GM18907 (cell line): ENCODE data around the gene VTI1A.
A peak's percentile ranks its signal among the peaks of the same experiment; 100 is the strongest.
"Not testable (repeated sequence)": the region's sequence is repeated elsewhere in the genome, so short reads cannot be mapped to it uniquely, and the experiment has no call there.

ENCODE experiments used
- ATAC-seq: cut with Tn5 transposase; IDR thresholded peaks from one replicate; pipeline ENCODE4 v1.9.1; 2021; ENCODE audit warnings: mild to moderate bottlenecking, moderate library complexity; ENCODE audit not compliant: unreplicated experiment

Gene VTI1A

DNA sequence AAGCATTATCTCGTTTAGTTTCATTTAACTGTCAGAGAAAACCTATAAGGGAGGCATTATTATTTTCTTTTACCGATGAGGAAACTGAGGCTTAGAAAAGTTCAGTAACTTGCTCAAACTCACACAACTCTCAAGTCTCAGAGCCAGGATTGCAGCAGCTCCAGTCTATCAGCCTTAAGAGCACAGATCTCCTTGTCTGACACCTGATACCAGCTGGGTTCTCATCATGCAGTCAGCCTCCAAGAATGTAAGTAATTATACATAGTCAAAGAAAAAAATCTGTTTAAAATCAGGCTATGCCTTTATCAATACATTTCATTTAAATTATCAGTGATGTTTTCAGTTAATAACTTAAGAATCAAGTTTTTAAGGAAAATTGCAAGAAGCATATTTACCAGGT lies 266.4 kb downstream of the VTI1A start:
- ATAC-seq: no peak

DNA sequence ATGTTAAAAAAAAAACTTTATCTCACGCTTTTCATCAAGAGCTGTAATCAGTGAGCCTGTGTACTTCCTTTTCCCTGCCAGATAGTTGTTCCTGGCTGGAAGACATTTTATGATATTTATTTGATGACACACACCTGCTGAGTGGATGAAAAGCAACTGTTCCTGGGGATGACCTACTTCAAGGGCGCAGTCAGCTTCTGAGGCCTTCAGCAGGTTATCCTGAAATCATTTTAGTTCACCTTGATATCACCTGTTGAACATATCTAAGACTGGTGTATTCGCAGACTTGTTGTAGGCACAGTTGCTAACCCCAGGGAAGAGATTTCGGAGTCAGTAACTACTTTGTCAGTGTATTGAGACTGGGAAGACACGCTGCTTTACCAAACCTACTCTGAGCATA lies 268.6 kb downstream of the VTI1A start:
- ATAC-seq: no peak

DNA sequence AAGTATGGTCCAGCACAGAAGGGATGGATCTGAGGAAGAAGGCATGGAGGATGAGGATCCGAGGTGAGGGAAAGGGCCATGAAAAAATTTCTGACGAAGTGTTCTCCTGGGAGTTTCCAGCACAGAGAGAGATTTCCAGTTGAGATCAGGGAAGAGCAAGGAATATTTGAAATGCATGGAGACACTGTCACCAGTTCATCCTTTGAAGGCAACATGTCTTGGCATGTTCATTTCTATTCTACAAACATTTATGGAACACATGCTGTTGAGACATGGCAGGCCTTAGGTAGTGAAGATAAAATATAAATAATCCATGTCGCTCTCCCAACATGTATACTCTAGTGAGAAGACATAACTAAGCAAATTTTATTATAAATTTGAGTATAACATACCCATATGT lies 269.1 kb downstream of the VTI1A start:
- ATAC-seq: no peak

DNA sequence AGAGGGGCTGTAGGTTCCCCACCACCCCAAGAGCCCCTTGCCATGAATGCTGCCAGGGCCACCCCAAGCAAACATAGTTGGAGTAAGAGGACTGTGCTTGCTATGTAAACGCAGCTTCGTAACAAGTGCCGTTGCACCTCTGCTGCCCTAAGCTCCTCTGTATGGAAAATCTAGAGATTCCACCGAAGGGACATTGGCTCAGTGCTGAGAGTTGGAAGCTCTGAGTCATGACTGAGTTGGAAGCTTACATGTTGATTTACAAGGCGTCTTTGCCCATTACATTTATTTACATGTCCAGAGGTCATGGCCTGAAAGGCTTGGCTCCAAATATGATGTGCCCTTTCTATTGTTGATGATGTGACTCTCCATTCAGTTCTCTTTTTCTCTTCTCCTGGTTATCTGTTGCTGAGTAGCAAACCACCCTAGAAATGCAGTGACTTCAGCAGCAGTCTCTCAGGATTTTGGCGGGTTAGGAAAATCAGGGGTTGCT lies 270.0 kb downstream of the VTI1A start:
- ATAC-seq: no peak

DNA sequence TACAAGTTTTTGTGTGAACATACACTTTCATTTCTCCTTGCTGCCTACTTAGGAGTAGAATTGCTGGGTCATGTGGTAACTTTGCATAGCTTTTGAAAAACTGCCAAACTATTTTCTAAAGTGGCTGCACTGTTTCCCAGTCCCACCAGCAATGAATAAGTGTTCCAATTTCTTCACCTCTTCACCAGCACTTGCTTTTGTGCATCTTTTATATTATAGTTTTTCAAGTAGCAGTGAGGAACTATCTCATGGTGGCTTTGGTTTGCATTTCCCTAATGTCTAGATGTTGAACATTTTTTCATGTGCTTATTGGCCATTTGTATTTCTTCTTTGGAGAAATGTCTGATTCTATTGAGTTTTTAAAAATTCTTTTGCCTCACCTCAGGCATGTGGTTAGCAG lies 273.2 kb downstream of the VTI1A start:
- ATAC-seq: no peak

DNA sequence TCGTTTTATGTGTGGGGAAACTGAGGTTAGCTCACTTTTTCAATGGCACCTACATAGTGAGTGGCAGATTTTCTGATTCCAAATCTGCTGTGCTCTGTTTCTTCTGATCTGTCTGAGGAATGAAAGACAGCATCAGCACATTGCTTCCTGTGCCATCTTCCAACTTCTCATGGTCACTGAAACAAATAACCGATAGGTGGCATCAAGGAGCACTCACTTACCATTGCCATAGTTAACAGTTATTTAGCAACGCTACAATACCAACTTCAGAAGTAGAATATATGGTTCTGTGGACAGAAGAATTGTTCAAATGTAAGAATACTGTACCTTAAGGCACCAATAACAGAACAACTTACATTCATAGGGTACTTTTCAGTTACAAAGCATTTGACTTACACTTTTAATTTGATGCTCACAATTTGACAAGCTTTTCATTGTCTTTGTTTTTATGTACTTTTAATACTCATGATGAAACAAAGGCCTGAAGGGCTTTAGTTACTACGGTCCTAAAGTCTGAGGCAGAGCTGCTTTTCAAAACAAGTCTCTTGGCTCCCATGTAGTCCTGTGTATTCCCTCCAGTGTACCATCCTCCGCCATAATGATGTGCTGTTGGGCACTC lies 274.2 kb downstream of the VTI1A start:
- ATAC-seq: peak; percentile 84

DNA sequence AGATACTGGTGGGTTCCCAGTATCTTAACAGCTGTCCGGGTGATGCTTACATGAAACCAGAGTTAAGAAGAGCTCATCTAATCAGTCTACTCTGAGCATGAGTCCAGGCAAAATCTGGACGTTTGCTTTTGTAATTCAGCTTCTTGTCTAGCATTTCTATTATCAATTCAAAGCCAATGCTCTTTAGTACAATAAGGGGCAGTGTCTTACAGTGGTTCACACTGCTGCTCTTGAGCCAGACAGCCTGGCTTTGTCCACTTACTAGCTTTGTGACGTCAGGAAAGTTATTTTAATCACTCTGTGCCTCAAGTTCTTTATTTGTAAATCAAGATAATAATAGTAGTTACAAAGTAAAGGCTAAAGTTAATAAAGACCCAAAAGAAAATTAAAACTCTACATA lies 275.7 kb downstream of the VTI1A start:
- ATAC-seq: no peak

DNA sequence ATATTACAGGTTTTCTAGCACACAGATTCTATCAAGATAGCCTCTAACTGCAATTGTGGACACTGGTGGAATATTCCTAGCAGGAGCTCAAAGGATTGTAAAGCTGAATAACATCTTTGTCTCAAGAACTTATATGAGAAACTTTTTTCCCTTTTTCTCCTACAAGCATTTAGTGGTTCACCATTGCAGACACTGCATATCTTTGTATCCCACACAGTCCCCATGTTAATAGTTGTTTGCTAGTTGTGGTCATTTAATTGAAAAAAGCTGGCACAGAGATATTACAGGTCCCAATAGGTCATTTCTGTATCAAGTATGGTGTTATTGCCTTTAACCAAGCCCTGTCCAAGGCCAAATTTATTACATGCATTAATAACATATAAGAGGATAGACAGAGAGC lies 276.9 kb downstream of the VTI1A start:
- ATAC-seq: no peak

DNA sequence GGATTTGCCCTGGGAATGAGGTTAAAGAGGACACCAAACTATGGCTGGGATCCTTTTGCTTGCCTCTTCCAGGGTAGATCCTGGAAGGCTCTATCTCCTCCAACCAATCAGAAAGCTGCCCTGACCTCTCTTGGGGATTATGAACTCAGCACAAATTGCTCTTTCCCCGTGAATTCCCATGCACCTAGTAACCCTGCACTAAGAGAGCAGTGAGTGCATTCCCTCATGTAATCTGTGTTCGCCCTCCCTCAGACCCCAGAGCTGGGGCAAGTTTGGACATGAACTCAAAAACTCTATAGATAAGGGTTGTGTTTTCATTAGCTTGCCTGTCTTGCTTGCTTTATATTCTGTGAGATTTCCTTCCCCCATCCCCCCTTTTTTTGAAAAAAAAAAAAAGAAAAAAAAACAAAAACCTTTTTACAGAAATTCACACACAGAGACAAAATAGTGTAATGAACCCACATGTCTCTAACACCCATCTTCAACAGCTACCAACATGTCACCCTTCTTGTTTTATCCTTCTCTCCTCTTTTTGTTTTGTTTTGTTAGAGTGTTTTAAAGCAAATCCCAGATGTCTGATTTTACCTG lies 277.5 kb downstream of the VTI1A start:
- ATAC-seq: no peak

DNA sequence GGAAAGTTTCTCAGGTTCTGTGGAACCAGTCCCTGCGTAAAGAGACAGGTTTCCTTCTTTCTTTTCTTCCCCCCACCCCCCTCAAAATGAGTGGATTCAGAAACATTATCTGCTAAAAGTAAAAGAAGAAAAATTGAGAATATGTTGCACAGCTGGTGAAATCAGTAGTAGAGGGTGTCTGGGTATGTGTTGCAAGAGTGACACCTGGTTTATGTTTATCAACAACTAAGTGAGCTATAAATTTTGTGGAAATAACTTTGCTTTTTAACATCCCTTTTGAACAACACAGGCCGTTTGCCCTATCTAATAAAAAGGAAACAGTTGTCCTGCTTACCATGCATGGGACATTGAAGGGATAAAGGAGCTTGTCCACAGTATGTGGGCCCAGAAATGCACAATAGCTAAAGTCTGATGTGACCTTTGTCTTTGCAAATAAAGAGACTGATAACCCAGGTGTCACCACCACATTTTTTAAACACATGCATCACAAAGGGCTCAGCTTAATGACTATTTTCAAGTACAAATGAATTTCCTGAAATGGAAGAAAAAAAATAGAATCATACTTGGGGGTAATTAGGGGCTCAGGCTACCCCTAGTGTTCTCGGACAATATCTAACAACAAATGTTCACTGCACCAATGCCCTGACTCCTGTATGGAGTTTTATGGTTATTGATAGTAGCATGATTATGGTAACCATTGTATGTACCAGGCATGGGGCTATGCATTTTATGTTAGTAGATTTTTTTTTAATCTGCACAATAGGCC lies 281.3 kb downstream of the VTI1A start:
- ATAC-seq: no peak

DNA sequence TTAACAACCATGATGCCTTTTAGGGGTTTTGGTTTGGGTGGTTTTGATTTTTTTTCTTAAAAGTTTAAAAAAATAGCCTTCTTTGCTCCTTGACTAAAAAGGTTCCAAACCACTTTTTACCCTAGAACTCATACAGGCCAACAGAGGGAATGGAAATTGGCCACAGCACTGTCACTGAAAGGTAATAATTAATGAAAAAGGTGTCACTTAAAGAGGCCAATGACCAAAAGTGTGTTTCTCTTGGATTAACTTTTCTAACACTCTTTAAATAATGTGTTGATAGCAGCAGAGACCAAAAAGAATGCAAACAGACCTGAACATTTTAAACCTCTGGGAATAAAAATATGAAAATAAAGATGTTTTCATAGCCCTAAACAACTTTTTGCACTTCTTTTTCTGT lies 282.0 kb downstream of the VTI1A start:
- ATAC-seq: peak; percentile 71

DNA sequence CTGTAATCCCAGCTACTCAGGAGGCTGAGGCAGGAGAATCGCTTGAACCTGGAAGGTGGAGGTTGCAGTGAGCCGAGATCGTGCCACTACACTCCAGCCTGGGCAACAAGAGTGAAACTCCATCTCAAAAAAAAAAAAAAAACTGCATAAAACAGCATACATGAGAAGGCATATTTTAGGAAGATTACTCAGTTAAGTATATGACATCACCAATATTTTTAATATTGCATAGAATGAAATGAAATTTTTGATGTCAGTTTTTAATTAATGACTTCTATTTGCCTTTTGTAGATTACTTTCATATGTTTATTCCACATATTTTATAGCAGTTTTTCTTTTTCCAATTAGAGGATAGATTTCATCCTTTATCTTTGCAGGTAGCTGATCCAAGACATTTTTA lies 284.4 kb downstream of the VTI1A start:
- ATAC-seq: not testable (repeated sequence)

DNA sequence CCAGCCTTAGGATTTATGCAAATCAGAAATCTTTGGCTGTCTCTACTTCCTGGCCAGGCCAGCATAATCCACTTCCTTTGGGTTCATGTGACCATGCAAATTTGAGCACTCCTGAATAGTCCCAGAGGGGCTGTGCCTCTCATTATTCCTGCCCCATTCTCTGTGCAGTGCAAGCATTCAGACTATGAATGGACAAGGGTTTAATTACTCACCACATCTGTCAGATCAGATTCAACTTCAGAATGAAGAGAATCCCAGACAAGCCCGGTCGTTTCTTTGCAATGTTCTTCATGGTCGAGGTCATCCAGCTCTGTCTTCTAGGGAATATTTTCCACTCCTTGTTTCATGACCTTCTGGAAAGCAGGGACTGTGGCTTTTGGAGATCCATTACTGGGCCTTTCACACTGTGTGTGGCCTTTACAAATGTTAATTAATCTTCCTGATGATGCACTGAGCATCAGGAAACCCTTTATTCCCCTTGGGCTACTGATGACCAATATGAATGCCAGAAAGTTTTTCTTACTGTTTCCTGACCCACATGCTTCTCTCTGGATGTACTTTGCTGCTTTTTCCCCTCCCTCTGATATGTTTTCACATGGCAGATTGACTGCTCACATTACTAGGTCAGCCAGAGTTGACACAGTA lies 285.4 kb downstream of the VTI1A start:
- peak; percentile 57 for ATAC-seq

DNA sequence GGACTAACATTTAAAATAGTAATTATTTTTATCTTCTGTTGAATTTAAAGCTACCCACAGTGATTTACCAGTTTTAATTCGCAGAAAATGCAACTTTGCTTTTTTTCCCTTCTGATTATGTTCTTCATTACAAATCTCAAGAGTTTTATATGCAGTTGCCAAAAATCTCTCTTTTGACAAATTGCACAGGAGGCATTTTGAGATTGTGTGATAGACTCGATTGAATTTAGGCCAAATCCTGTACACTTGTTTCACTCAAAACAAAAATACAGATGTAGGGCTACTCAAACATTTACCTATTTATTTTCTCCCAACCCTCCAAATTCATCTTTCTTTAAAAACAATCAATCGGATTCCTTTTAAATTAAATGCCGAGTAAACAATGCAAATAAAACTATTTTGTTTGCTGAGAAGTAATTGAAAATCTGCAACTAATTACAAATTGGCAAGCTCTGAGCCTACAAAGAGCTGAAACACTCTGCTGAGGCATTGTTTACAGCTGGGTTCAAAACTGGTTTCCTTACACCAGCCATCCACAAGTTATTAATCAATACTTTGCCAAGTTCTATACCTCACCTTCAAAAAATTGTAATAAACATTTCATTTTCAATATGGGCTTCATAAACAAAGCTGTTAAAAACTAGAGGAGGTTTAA lies 288.2 kb downstream of the VTI1A start:
- no peak for ATAC-seq

DNA sequence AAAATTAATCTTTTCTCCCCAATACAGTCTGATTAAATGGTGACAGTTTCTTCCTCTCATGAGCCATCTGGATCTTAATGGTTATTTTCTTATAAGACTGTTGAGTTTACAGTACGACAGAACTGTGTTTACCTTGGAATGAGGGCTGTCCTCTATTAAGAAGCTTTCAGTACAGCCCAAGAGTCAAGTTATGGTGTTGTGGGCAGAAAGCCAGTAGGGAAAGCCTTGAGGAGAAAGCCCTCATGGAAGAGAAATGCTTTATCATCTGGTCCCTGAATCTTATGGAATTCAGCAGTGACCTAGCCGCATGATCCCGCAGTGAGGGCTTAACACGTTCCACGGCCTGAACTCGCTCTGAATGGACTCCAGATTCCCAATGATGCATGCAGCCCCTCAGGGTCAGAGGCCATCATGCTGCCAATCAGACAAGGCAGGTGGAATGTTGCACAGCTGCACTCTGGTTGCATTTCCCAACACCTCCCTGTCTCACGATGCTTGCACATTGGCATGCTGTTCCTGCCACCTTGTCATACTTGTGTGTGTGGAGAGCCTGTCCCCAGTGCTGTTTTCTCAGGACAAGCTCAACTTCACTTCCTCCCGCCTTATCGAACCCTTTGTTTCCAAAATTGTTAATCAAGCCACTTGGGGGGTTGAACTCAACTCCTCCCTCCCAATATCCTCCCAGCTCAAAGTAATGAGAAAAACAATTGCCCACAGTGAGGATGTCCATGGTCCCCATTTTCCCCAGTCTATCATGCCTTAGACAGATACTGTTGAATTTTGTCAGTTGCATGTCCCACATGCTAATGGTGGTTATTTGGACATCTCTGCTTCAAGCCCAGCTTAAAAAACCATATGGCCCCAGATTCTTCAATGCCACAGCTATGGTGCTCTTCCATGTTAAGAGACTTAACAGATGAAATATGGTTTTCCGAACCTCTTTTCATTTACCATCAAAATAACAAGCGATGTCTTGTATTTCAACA lies 291.9 kb downstream of the VTI1A start:
- no peak for ATAC-seq

DNA sequence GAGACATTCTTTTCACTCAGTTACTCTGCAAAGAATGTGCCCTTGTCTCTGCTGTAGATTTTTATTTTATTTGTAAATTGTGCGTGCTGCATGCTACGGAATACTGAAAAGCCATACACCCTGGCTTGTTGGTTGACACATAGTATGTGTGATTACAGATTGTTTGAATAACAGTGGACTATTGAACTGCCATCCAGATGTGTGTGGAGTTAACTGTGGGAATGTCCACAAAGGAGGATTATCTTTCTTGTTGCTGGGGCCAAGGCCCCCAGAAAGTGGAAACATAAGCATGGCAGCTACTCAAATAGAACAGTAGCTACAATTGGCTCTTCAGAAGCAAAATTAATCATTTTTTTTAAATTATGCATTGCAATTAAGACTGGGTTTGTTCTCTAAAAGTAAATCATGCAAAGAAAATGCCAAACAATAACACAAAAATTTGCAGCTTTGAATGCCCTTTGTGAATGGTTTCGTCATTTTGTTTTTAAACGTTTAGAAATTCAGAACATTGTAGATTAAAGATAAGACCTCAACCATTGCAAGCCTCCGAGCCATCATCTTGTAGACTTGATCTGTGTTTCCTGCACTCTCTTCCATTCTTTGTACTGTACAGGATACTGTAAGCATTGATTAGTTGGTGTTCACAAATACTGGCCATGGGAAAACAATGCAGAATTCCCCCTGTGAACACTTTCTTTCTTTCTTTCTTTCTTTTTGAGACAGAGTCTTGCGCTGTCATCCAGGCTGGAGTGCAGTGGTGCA lies 292.8 kb downstream of the VTI1A start:
- no peak for ATAC-seq

DNA sequence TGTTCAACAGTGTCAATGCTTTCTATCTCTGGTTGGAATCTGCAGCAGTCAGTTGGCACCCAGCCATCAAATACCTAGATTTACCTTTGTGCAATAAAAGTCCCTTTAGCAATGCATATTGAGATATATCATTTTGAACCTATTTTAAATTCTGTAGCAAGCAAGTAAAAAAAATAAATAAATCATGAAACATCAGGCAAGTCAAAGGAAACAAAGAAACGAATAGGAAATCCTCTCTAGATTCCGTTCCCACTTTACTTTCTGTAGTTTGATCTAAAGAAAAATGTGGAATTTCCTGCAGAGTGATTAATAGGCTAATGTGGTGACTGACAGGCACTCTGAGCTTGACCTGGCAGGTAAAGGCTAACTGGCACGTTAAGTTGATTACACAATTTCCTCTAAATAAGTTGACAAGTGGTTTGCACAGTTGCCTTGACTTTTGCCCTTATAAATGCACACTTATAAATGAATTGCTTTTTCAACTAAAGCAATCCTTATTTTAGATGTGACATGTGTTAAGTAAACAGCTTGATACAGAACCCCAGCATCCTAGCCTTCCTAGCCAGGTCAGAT lies 294.9 kb downstream of the VTI1A start:
- ATAC-seq: no peak

DNA sequence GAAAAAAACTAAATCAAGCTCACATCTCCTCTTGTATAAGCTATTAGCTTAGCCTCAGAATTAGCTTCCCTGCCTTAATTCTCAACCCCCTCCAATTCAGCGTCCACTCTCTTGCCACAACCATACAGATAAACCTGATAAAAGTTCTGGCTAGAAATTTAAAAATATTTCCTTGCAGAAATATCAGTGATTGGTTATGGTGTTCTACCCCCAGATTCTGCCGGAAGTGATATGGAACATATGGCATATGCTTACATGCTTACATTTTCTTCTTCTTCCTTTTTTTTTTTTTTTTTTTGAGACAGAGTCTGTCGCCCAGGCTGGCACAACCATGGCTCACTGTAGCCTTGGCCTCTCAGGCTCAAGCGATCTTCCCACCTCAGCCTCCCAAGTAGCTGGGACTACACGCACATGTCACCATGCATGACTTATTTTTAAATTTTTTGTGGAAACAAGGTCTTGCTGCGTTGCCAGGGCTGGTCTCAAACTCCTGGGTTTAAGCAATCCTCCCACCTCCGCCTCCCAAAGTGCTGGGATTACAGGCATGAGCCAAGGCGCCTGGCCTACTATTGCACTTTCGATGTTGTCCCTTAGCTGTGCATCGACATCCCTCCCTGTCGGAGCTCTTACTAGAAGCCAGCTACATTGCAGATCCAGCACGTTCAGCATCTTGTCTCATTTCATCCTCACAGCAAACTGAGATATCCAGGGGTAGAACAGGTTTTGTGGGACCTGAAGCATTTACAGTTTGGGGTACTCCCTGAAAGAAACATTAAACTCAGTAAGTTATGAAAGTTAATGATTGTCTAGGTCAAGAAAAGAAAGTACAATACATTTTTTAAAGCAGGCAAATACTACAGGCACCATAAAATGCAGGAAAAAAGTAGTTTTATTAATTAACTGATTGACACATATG lies 297.4 kb downstream of the VTI1A start:
- ATAC-seq: no peak
